ENCODE data around the gene MCAT.

MCAT gene

DNA sequence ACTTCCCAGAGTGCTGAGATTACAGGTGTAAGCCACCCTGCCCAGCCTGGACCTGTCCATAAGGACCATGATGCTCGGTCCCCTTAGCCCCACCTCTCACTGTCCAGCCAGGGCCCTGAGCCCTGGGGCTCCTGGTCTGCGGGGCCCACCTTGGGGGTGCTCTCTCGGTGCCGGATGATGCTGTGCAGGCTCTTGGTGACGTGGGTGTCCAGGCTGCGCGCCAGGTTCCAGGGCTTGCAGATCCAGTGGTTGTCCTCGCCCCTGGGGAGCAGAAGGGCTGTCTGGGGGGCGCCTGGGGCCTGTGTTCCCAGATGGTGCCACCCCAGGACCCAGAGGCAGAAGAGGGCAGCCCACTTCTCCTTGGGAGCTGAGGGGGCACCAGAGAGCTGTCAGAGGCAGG is 30.4 kb upstream of the MCAT start:
- DNase-seq (ENCODE audit: low read depth in 2 of 2, low spot score in 1 of 2): no peak

DNA sequence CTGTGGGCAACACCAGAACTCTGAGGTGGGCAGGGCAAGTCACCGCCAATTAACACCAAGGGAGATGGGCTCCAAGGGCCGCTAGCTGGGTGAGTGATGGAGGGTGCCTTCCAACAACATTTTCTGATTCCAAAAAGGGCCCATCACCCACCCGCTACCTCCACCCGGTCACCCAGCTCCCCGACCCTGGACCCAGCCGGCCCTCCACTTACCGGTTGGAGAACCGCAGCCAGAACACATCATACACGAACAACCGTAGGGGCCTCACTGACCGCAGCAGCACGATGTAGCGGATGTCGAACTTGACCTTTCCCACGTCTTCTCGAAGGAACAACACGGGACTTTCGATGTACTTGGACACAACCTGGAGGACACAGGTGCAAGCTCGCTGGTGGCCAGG is 29.0 kb upstream of the MCAT start:
- DNase-seq (ENCODE audit: low read depth in 2 of 2, low spot score in 1 of 2): no peak

DNA sequence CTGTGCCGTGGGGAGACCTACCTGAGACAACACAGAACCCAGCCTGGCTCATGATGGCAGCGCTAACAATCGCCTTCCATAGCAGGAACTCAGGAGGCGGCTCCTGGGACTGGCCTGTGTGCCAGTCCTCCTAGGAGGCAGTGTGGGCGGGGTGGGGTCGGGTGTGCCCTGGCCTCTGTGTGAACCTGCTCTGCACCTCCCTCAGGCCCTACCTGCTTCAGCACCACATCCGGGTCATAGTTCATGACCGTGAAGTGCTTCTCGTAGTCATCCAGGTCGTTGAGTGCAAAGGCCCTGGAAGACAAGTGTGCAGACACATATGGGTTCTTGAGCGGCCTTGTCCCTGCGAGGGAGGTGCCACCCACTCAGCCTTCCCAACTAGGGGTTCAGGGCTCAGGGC is 28.4 kb upstream of the MCAT start:
- DNase-seq (ENCODE audit: low read depth in 2 of 2, low spot score in 1 of 2): no peak

DNA sequence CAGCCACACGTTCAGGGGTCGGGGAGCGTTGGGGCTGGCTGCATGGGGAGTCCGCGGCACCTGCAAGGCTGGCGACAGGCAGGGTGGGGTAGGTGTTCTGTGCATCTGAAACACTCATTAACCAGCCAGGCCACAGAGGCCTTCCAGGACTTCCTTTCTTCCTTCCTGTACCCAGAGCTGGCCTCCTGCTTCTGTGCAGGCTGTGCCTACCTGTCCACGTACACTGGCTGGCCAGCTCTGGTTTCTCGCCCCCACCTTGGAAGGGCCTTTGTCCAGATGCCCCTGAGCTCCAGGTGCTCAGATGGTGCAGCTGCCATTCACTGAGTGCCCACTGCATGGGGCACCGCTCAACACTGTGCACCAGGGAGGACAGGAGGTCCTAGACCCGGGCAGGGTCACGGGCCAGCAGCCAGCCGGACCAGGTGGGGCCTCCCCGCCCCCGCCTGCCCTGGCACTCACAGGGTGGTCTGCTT is 27.9 kb upstream of the MCAT start:
- DNase-seq (ENCODE audit: low read depth in 2 of 2, low spot score in 1 of 2): no peak

DNA sequence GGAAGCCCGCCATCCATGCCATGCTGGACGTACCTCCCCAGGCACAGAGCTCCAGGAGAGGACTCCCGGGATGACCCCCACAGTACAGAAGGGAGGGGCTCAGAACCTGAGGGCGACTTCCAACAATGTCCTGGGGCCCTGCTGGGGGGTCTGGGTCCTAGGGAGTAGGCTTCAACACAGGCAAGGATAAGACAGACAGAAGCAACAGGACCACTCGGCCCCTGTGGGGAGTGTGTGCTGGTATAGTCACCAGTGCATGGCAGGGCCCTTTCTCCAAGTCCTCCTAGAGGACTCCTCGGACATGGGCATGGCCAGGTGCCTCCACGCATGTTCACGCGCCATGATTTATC is 26.9 kb upstream of the MCAT start:
- no peak for DNase-seq (ENCODE audit: low read depth in 2 of 2, low spot score in 1 of 2)

DNA sequence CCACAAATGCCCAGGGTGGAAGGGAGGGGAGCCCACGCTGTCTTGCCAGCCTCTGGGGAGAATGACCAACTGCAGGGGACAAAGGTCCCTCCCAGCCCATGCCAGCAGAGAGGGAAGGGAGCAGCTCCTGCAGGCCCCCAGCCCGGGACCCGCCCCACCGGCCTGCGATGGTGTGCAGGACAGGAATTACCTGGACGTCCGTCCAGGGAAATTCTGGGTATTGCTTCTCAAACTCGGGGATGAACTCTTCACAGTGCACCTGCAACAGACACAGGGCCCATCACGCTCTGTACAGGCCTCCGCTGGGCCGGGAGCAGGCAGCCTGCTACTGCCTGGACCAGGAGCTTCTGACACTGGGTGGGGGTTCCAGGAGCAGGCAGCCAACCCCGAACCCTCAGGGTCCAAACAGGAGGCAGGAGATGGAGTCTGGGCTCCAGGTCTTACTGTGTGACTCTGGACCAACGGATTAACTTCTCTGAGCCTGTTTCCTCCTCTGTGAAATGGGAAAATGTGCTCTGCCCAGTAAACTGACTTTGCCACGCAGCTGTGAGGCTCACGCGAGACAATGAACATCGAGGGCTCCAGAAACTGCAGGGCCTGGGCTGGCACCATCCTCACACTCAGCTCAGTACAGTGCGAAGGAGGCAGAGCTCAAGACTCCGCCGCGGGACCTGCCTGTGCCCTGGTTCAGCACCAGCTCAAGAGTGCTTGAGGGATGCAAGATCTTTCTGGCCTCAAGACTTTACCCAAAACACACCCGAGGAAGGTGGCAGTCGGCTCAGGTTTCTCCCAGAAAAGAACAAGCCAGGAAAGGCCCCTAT is 26.3 kb upstream of the MCAT start:
- no peak for DNase-seq (ENCODE audit: low read depth in 2 of 2, low spot score in 1 of 2)

DNA sequence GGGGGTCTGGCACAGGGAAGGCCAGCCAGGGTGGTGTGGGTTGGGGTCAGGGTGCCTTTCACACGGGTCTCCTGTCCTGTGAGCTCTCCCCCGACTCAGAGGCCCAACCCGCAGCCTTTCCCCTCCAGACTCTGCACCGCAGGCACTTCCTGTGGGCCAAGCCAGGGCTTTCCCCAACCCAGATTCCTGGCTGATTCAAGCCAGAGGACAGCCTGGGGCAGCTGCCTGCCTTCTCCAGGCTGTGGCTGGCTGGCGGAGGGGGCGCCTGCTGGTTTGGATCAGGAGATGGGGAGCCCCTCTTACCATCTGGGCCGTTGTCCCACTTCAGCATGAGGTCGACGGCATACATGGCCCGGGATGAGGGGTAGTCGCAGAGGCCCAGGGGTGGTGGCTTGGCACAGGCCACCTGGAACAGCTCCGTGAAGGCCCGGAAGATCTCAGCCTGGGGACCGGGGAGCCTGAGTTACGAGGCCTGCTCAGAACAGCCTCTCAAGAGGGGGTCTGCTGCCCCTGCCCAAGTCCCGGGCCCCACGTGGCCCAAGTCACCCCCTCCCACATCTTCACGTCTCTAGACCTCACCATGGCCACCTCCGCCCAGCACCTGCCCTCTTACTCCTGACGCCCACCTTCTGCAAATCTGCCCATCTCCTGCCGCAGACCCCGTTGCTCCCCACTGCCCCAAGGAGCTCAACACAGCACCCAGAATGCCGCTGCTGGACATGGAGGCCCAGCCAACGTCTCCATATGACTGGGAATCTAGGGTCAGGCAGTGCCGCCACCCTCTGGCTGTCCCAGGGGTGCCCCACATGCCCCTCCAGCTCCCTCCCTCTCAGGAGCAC is 25.5 kb upstream of the MCAT start:
- no peak for DNase-seq (ENCODE audit: low read depth in 2 of 2, low spot score in 1 of 2)

DNA sequence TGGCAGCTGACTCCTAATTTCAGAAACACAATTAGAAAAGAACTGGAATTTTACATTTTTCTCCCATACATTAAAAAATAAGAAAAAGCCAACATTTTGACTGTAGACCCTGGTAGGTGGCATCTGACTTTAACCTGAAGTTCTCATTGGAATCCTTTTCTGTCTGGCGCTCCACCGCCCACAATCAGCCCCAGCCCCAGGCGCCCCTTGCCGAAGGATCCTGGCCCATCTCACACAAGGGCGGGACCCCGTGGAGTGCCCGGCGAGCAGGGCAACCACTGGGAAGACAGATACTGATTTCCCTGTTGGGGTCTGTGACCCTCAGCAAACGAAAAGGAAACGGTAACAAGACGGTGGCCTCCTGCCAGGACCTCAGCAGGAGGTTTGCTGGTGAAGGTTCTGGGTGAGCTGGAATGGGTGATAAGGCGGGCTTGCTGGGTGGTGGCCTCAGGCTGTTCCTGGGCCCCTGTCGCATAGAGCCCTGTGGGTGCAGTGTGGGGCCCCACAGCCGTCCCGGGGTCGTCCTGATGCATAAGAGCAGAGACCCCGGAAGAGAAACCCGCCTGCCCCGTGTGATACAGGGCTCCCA is 23.9 kb upstream of the MCAT start:
- DNase-seq (ENCODE audit: low read depth in 2 of 2, low spot score in 1 of 2): no peak

DNA sequence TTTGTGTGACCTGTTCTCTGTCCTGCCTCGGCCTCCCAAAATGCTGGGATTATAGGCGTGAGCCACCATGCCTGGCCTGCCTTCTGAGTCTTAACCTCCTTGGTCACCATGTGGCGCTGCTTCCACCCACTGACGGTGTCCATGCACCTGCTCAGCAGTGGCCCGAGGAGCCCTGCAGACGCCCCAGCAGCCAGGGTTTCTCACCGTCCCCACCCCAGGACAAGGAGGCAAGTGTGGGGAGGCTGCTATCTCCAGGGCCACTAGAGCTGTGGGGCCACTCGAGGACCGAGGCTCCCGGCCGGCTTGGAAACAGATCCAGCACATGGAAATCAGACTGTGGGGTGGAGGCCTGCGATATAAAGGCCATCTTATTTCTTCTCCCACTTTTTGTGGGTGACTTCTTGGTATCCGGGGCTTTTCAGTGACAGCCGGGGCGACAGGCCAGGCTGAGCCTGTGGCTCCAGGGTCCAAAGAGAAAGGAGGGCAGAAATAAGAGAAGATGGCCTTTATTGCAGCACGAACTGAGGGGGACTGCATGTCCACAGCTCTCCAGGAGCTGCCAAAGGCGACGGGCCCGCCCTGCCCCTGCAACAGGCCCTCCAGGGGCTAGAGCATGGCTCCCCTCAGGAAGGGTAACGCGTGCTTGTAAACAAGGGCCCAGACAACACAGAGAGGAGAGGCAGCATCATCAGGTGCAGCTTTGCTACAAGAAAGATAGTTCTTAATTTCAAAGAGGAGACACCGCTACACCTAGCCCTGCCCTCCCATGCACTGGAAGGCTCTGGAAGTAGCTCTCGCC is 23.1 kb upstream of the MCAT start:
- no peak for DNase-seq (ENCODE audit: low read depth in 2 of 2, low spot score in 1 of 2)

DNA sequence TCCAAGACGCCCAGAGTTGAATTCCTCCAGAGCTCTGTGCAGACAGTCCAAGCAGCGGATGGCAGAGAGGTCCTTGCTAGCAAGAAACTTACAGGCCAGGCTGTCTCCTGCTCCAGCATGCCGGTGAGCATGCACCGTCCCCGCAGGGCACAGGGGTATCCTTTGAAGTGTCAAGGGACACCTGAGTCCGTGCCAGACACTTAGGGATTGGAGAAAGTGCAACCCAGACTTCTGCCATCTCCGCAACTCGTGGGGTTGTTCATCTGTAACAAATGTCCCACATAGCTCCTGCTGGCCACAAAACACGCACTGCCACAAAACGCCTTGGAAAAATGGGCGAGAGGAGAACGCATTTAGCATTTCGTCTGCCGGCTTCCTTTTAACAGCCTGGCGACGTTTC is 21.4 kb upstream of the MCAT start:
- DNase-seq (ENCODE audit: low read depth in 2 of 2, low spot score in 1 of 2): no peak

DNA sequence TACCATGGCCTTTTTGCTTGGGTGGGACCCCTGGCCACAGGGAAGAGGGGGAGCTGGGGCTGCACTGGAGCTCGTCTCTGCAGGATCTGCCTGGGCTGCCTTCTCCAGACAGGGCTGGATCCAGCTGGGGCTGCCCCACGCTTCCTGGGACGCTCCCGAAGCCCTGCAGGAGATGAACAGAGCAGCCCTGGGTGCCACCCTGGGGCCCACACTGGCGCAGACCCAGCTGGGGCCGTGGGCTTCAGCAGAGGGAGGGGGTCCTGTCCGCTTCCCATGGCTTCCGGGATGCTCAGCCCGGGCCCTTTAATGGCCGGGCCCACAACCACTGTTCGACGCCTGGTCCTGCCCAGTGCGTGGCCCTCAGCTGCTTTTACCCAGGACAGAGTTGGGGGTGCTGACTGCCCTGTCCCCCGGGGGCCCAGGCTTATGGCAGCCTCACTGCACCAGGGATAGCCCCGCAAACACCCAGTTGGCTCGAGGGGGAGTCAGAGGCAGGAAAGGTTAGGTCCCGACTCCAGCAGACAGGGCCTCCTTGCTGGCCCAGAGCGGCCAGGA is 20.1 kb upstream of the MCAT start:
- DNase-seq (ENCODE audit: low read depth in 2 of 2, low spot score in 1 of 2): no peak

DNA sequence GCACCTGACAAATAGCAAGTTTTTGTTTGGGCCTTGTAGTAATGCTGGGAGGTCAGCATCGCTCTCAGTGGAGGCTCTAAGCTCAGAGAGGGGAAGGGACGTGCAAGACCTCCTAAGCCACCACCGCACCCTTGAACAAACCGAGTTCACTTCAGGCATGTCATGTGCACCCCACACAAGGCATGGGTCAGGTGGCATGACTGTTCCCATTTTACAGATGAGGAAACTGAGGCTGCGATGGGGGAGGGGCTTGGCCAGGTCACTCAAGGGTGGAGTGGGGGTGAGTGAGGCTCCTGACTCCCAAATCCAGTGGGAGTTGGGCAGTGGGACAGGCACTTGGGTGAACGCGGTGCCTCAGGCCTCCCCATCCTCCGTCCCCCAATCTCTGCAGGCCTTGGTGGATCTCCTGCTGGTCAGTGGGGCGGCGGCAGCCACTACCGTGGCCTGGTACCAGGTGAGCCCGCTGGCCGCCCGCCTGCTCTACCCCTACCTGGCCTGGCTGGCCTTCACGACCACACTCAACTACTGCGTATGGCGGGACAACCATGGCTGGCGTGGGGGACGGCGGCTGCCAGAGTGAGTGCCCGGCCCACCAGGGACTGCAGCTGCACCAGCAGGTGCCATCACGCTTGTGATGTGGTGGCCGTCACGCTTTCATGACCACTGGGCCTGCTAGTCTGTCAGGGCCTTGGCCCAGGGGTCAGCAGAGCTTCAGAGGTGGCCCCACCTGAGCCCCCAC is 19.4 kb upstream of the MCAT start:
- no peak for DNase-seq (ENCODE audit: low read depth in 2 of 2, low spot score in 1 of 2)

DNA sequence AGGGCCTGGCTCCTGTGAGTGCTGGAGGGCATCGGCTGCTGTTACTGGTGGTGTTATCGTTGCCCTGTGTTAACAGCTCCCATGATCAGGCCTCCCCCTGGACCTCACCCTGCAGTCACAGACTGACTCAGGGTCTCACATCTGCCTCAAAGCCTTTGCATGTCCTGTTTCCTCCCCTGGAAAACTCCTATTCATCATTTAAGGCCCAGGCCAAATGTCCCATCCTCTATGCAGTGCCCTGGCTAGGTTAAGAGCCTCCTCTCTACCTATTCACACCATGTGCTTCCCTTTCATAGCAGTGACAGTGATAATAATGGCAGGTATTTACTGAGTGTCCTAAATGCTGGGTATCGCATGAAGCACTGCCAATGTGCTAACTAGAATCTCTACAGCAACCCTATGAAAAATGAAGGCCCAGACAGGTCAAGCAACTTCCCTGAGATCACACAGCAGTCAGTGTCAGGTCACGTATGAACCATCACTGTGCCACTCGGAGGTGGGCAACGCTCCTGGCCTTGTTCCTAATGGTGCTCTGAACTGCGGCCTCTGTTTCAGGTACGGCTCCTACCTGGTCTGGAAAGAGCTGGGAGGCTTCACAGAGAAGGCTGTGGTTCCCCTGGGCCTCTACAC is 17.4 kb upstream of the MCAT start:
- no peak for DNase-seq (ENCODE audit: low read depth in 2 of 2, low spot score in 1 of 2)

DNA sequence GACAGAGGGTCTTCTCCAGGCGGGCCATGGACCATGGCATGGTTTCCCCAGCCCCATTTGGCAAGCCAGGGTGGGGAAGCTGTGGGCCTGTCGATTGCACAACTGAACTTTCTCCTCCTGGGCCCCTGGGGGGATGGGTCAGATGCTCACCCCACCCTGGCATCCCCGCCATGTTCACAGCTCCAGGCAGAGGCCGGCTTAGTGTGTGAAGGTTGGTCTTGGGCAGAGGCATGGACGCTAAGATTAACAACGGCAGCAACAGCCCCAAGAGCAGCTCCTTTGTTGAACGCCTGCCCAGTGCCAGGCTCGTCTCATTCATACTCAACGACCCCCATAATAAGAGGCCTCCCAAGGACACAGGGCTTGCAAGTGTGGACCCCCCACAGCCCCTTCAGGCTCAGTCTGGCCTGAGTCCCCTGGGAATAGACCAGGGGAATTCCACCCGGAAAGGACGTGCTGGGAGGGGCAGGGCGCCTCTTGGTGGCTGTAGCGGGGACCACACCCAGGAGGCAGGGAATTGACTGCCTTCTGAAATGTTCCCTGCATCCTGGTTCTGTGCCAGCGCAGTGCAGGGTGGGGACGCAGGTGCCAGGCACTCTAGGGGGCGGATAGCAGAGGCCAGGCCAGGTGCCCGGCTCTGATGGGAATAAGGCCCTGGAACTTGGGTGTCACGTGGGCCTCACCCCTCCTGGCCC is 16.4 kb upstream of the MCAT start:
- no peak for DNase-seq (ENCODE audit: low read depth in 2 of 2, low spot score in 1 of 2)

DNA sequence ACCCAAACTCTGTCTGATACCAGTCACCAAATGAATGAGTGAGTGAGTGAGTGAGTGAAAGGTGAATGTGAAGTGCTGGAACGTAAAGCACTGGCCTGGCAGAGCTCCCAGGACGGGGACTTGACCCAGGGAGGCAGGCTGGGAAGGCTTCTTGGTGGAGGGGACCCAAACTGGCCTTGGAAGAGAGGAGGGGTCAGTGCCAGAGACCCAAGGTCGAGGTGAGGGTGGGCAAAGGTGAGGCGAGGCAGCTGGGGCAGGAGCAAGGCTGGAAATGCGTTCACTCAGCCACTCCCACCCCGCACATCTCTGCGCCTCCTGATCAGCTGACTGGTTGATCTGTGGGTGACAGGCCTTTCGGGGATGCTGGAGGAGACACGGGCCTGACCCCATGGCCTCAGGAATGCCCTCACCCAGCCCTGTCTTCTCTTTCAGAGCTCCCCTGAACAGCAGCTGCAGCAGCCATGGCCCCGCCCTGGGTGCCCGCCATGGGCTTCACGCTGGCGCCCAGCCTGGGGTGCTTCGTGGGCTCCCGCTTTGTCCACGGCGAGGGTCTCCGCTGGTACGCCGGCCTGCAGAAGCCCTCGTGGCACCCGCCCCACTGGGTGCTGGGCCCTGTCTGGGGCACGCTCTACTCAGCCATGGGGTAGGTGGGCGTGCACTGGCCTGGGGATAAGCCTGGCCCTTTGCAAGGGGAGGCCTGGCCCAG is 15.7 kb upstream of the MCAT start:
- DNase-seq (ENCODE audit: low read depth in 2 of 2, low spot score in 1 of 2): no peak

DNA sequence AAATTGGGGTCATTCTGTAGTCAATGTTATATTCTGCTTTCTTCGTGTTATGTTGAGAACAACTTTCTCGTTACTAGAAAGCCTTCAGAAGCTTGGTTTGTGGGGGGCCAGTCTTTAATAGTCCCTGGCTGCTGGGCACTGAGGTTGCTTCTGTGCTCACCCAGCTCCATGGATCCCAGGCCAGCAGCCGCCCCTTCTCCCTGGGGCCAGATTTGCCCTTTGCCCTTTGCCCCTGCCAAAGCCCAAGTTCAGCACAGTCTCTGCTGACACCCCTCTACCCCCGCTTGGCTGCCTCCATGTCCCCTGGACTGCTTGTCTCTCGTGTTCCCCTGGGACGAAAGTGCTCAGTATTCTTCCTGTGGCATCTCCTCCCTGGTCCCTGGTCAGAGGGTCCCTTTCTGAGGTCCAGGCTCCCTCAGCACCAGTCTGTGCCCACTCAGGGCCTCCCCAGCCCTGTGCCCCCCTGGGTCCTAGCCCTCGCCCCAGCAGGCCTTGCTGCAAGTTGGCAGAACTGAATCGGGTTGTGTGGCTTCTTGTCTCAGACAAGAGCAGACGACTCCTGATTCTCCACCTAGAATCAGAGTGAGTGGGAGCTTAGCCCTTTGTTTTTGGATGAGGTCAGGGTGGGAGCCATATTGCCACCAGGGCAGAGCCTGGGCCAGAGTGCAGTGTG is 14.8 kb upstream of the MCAT start:
- no peak for DNase-seq (ENCODE audit: low read depth in 2 of 2, low spot score in 1 of 2)

DNA sequence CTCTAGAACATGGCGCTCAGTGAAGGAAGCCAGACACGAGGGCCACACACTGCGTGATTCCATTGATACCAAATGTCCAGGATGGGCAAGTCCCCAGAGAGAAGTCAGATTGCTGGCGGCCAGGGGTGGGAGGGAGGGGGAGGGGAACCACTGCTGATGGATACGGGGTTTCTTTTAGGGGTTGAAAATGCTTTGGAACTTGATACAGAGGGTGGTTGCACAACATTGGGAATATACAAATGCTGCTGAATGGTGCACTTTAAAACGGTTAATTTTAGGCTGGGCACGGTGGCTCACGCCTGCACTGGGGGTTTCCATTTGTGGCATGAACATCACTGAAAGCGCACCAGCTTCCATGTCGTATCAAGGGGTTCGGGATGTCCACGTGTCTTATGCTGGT is 13.2 kb upstream of the MCAT start:
- DNase-seq (ENCODE audit: low read depth in 2 of 2, low spot score in 1 of 2): no peak

DNA sequence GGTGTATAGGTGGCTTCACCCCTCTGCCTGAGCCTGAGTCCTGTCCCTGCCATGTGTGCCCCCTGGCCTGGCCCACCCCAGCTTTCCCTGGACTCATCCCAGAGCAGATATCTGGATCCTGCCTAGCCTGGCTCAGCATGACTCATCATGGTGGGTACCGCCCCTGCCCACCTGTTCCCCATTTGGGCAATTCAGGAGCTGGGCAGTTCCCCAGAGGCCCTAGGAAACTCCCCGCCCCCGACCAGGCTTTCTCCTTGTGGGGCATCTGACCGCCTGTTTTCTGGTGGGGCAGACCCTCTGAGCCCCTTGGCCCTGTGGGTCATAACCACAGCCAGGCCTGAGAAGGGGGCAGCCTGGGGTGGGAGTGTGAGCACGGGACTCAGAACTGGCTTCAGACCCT is 12.6 kb upstream of the MCAT start:
- no peak for DNase-seq (ENCODE audit: low read depth in 2 of 2, low spot score in 1 of 2)

All from stimulated activated CD8-positive, alpha-beta memory T cell treated with anti-CD3 and anti-CD28 coated beads, Interleukin-4, amount 100 ng/mL, for 1 hour (primary cell).